Mucosa of stomach (tissue), 1 donor: ENCODE results near the gene CITED2.
"Not testable (repeated sequence)": the region's sequence is repeated elsewhere in the genome, so short reads cannot be mapped to it uniquely, and the experiment has no call there.

Experiments
- H3K27me3 ChIP-seq: one replicate; pipeline ENCODE4 v1.7.0; 2013; ENCODE audit warnings: mild to moderate bottlenecking, low read length; ENCODE audit not compliant: control insufficient read depth, insufficient read depth
- H3K36me3 ChIP-seq: one replicate; pipeline ENCODE4 v1.7.0; 2013; ENCODE audit warnings: low read length; ENCODE audit not compliant: control insufficient read depth, insufficient read depth
- H3K4me1 ChIP-seq: one replicate; pipeline ENCODE4 v1.7.0; 2013; ENCODE audit warnings: mild to moderate bottlenecking, low read length; ENCODE audit not compliant: control insufficient read depth, insufficient read depth
- H3K4me3 ChIP-seq: one replicate; pipeline ENCODE4 v1.7.0; 2013; ENCODE audit warnings: low read length
- H3K9ac ChIP-seq: one replicate; pipeline ENCODE4 v1.7.0; 2013; ENCODE audit warnings: mild to moderate bottlenecking, low read length, moderate library complexity
- H3K9me3 ChIP-seq: one replicate; pipeline ENCODE4 v1.7.0; 2013; ENCODE audit warnings: mild to moderate bottlenecking, low read length, moderate library complexity; ENCODE audit not compliant: control insufficient read depth
- donor health status: Pancreatic carcinoma.

Gene CITED2

GRCh38 chr6:139370283-139370998 is 4.0 kb downstream of the CITED2 start:
- H3K4me1 ChIP-seq: peaks cover 15% of the 10 kb centered on the region
- H3K9ac ChIP-seq: peak overlapping the region; percentile 1
- no peaks in the 10 kb centered on the region for H3K9me3 ChIP-seq
- no peak overlapping the region for H3K4me3 ChIP-seq
- H3K36me3 ChIP-seq: no peaks in the 10 kb centered on the region
- no peaks in the 10 kb centered on the region for H3K27me3 ChIP-seq

GRCh38 chr6:139369568-139370282 is 4.7 kb downstream of the CITED2 start:
- no peak overlapping the region for H3K4me3 ChIP-seq
- H3K9ac ChIP-seq: peak overlapping the region; percentile 1
- H3K9me3 ChIP-seq: no peaks in the 10 kb centered on the region
- no peaks in the 10 kb centered on the region for H3K27me3 ChIP-seq
- peaks cover 15% of the 10 kb centered on the region for H3K4me1 ChIP-seq
- H3K36me3 ChIP-seq: no peaks in the 10 kb centered on the region

- Histone ChIP-seq H3K9ac (no peak overlapping the region), H3K36me3 (no peaks in the 10 kb centered on the region), H3K4me3 (no peak overlapping the region), H3K4me1 (peaks cover 15% of the 10 kb centered on the region), H3K27me3 (no peaks in the 10 kb centered on the region), H3K9me3 (no peaks in the 10 kb centered on the region)
Measured at GRCh38 chr6:139369068-139369467, 5.4 kb downstream of the CITED2 start.

- Histone ChIP-seq H3K9ac (no peak overlapping the region), H3K27me3 (no peaks in the 10 kb centered on the region), H3K36me3 (no peaks in the 10 kb centered on the region), H3K4me3 (no peak overlapping the region), H3K9me3 (no peaks in the 10 kb centered on the region), H3K4me1 (peaks cover 15% of the 10 kb centered on the region)
Measured at GRCh38 chr6:139368661-139369060, 5.8 kb downstream of the CITED2 start.

- H3K4me1 ChIP-seq: peaks cover 15% of the 10 kb centered on the region
- H3K9ac ChIP-seq: no peak overlapping the region
- no peak overlapping the region for H3K4me3 ChIP-seq
- H3K9me3 ChIP-seq: no peaks in the 10 kb centered on the region
- no peaks in the 10 kb centered on the region for H3K36me3 ChIP-seq
- H3K27me3 ChIP-seq: no peaks in the 10 kb centered on the region
Measured at GRCh38 chr6:139367810-139368351, 6.6 kb downstream of the CITED2 start.

- Histone ChIP-seq H3K9ac (no peak overlapping the region), H3K4me1 (peaks cover 10% of the 10 kb centered on the region), H3K36me3 (no peaks in the 10 kb centered on the region), H3K9me3 (no peaks in the 10 kb centered on the region), H3K4me3 (no peak overlapping the region), H3K27me3 (no peaks in the 10 kb centered on the region)
Measured at GRCh38 chr6:139364982-139365379, 9.5 kb downstream of the CITED2 start.

GRCh38 chr6:139364302-139364981 is 10.0 kb downstream of the CITED2 start:
- no peak overlapping the region for H3K9ac ChIP-seq
- peaks cover 5% of the 10 kb centered on the region for H3K4me1 ChIP-seq
- H3K27me3 ChIP-seq: no peaks in the 10 kb centered on the region
- no peaks in the 10 kb centered on the region for H3K9me3 ChIP-seq
- H3K36me3 ChIP-seq: no peaks in the 10 kb centered on the region
- H3K4me3 ChIP-seq: no peak overlapping the region

- H3K9ac ChIP-seq, H3K36me3 ChIP-seq, H3K27me3 ChIP-seq, H3K9me3 ChIP-seq, H3K4me1 ChIP-seq, H3K4me3 ChIP-seq: not testable (repeated sequence)
Measured at GRCh38 chr6:139363797-139364196, 10.7 kb downstream of the CITED2 start.

- H3K27me3 ChIP-seq, H3K9me3 ChIP-seq, H3K36me3 ChIP-seq, H3K4me1 ChIP-seq, H3K4me3 ChIP-seq, H3K9ac ChIP-seq: not testable (repeated sequence)
Measured at GRCh38 chr6:139363123-139363522, 11.3 kb downstream of the CITED2 start.

GRCh38 chr6:139361211-139361610 is 13.2 kb downstream of the CITED2 start:
- Histone ChIP-seq H3K27me3 (no peaks in the 10 kb centered on the region), H3K36me3 (no peaks in the 10 kb centered on the region), H3K9ac (no peak overlapping the region), H3K4me1 (no peaks in the 10 kb centered on the region), H3K9me3 (no peaks in the 10 kb centered on the region), H3K4me3 (no peak overlapping the region)

- Histone ChIP-seq H3K9me3 (no peaks in the 10 kb centered on the region), H3K4me1 (no peaks in the 10 kb centered on the region), H3K4me3 (no peak overlapping the region), H3K36me3 (no peaks in the 10 kb centered on the region), H3K27me3 (no peaks in the 10 kb centered on the region), H3K9ac (no peak overlapping the region)
Measured at GRCh38 chr6:139356924-139357323, 17.5 kb downstream of the CITED2 start.
